K562 (cell line): ENCODE data around the gene PPP2R3B. TPM values are rescaled to one million over a fixed set of nuclear protein-coding genes. Genes with fewer than 3 reads are reported as not detected.

Experiments
- RERE ChIP-seq: sonication (generic); formaldehyde crosslinking; IDR thresholded peaks from 2 replicates; pipeline ENCODE4 v1.8.0; 2023; ENCODE audit warnings: missing genetic modification reagents, mild to moderate bottlenecking, borderline replicate concordance
- polyA plus RNA-seq, 8 experiments: library from polyadenylated mRNA; depleted of rRNA in 4 of 8; stranded (reverse) in 5 of 8; unstranded in 3 of 8; fragments of >200 nt; fragmentation: Nextera tagmentation in 2 of 8; fragmentation: Illumina TruSeq in 1 of 8; extraction: Ambion mirVana in 2 of 8; extraction: Trizol in 1 of 8; gene quantifications; 2 replicates each; pipeline versions ENCODE4 v1.2.1 to v1.2.3, GENCODE V29; 2011 to 2014; ENCODE audit warnings: inconsistent platforms in 1 of 8, missing spikeins in 1 of 8
- total RNA-seq, 7 experiments: library from RNA; depleted of rRNA in 6 of 7; stranded (reverse); fragments of >200 nt in 6 of 7; fragmentation: Illumina TruSeq in 2 of 7; extraction: Trizol in 2 of 7; gene quantifications; 2 replicates each; pipeline versions ENCODE4 v1.2.1 to v1.2.3, GENCODE V29; 2011 to 2021; ENCODE audit warnings: low replicate concordance in 1 of 7
- TF ChIP-seq, protein P1 (sequence below): fragments of 450-650 bp; IDR thresholded peaks from 2 replicates; pipeline ENCODE4 v1.6.1; 2017; ENCODE audit warnings: antibody characterized with exemption, mild to moderate bottlenecking

Gene PPP2R3B
- total and polyA plus RNA-seq, 9 of the 15 experiments (the other 6 are each of a cell fraction or from before 2014, with no cell fraction given) = 0.04 to 18.2 (median 8.2) TPM; not detected in 1

DNA sequence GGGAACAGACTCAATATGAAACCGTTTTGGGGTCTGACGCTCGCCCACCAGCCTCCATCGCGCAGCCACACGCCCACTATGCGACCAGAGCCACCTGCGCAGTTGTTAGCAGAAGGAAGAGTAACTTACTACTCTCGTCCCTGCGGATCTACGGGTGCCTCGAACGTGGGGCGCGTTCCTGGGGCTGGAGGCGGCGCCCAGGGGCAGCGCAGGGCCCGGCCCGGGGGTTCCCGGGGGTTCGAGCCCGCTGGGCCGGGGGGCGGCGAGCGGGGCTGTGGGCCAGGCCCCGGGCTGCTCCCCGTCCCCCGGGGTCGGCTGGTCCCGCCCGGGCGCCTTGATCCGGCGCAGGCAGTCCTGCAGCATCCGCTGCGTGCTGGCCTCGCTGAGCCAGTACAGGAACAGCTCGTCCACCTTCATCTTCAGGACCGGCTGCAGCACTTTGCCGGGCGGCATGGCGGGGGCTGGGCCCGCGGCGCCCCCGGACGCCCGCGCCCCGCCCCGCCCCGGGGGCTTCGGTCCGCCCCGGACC, 404 bp downstream of the PPP2R3B start (continued):
- TF ChIP-seq RERE (CRISPR knock-in tag) = no peak
- TF ChIP-seq, protein P1, sequence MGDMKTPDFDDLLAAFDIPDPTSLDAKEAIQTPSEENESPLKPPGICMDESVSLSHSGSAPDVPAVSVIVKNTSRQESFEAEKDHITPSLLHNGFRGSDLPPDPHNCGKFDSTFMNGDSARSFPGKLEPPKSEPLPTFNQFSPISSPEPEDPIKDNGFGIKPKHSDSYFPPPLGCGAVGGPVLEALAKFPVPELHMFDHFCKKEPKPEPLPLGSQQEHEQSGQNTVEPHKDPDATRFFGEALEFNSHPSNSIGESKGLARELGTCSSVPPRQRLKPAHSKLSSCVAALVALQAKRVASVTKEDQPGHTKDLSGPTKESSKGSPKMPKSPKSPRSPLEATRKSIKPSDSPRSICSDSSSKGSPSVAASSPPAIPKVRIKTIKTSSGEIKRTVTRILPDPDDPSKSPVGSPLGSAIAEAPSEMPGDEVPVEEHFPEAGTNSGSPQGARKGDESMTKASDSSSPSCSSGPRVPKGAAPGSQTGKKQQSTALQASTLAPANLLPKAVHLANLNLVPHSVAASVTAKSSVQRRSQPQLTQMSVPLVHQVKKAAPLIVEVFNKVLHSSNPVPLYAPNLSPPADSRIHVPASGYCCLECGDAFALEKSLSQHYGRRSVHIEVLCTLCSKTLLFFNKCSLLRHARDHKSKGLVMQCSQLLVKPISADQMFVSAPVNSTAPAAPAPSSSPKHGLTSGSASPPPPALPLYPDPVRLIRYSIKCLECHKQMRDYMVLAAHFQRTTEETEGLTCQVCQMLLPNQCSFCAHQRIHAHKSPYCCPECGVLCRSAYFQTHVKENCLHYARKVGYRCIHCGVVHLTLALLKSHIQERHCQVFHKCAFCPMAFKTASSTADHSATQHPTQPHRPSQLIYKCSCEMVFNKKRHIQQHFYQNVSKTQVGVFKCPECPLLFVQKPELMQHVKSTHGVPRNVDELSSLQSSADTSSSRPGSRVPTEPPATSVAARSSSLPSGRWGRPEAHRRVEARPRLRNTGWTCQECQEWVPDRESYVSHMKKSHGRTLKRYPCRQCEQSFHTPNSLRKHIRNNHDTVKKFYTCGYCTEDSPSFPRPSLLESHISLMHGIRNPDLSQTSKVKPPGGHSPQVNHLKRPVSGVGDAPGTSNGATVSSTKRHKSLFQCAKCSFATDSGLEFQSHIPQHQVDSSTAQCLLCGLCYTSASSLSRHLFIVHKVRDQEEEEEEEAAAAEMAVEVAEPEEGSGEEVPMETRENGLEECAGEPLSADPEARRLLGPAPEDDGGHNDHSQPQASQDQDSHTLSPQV = 0 out of 2 replicates have a peak, but pooled peaks have one; percentile 17
- TF ChIP-seq, all 486 proteins: peak for 2
